Common myeloid progenitor, CD34-positive (primary cell): ENCODE results near the gene ARHGEF7.

ENCODE experiments used
- CTCF ChIA-PET: fragments of 350-600 bp; sonication (Branson Sonifier 250); formaldehyde crosslinking; loops from one replicate; lab custom pipeline; 2021; ENCODE audit warnings: antibody characterized with exemption; lab: Charles Lee
- POLR2A ChIA-PET: fragments of 350-600 bp; sonication (Branson Sonifier 250); formaldehyde crosslinking; loops from one replicate; lab custom pipeline; 2021; ENCODE audit warnings: antibody characterized with exemption; lab: Charles Lee
- DNase-seq, 3 donors: peaks; one replicate each; pipeline versions ENCODE4 v3.0.0 to v3.0.0-alpha.2; 2013
- H3K27ac ChIP-seq, 2 experiments: 1 replicate in 1 of 2; 2 replicates in 1 of 2; pipeline ENCODE4 v1.7.0; 2013; ENCODE audit warnings: inconsistent platforms in 2 of 2, low read length in 2 of 2, mild to moderate bottlenecking in 2 of 2, low read depth in 1 of 2, moderate library complexity in 1 of 2; ENCODE audit not compliant: severe bottlenecking in 2 of 2, insufficient read depth in 1 of 2, poor library complexity in 1 of 2
- H3K27me3 ChIP-seq, 5 experiments: replicated peaks in 2 of 5; 1 replicate in 3 of 5; 2 replicates in 2 of 5; pipeline versions ENCODE4 v1.6.1 to v1.7.0; 2013; ENCODE audit warnings: low read length in 4 of 5, mild to moderate bottlenecking in 2 of 5, moderate library complexity in 2 of 5, inconsistent platforms in 1 of 5; ENCODE audit not compliant: insufficient read depth in 5 of 5, control insufficient read depth in 4 of 5
- H3K36me3 ChIP-seq, 4 experiments: 1 replicate in 2 of 4; 2 replicates in 2 of 4; pipeline versions ENCODE4 v1.6.1 to v1.7.0; 2013; ENCODE audit warnings: low read length in 3 of 4, control low read depth in 1 of 4, mild to moderate bottlenecking in 1 of 4; ENCODE audit not compliant: control insufficient read depth in 4 of 4, insufficient read depth in 4 of 4
- H3K4me1 ChIP-seq, 4 experiments: 1 replicate in 3 of 4; 2 replicates in 1 of 4; pipeline versions ENCODE4 v1.6.1 to v1.7.1; 2013; ENCODE audit warnings: low read length in 3 of 4, mild to moderate bottlenecking in 3 of 4, control low read depth in 1 of 4, inconsistent platforms in 1 of 4, moderate library complexity in 1 of 4; ENCODE audit not compliant: control insufficient read depth in 4 of 4, insufficient read depth in 4 of 4; ENCODE audit errors: control extremely low read depth in 1 of 4
- H3K4me3 ChIP-seq, 7 experiments: 1 replicate in 4 of 7; 2 replicates in 3 of 7; pipeline versions ENCODE4 v1.5.1 to v1.7.0; 2013; ENCODE audit warnings: mild to moderate bottlenecking in 7 of 7, low read length in 6 of 7, moderate library complexity in 6 of 7, inconsistent platforms in 2 of 7, low read depth in 2 of 7, control low read depth in 1 of 7; ENCODE audit not compliant: insufficient read depth in 4 of 7, control insufficient read depth in 1 of 7; ENCODE audit errors: extremely low read depth in 1 of 7
- H3K9me3 ChIP-seq, 5 experiments: 1 replicate in 4 of 5; 2 replicates in 1 of 5; pipeline versions ENCODE4 v1.6.1 to v1.7.1; 2013; ENCODE audit warnings: low read length in 4 of 5, mild to moderate bottlenecking in 2 of 5, inconsistent platforms in 1 of 5, low read depth in 1 of 5, moderate library complexity in 1 of 5; ENCODE audit not compliant: control insufficient read depth in 4 of 5, insufficient read depth in 2 of 5; ENCODE audit errors: control extremely low read depth in 1 of 5
- WGBS: methylation state at CpG from one replicate; pipeline ENCODE4 v1.1.5; 2013; ENCODE audit not compliant: insufficient coverage; 5-methylcytosine and 5-hydroxymethylcytosine counted together

Gene ARHGEF7

GRCh38 chr13:111270126-111270525, 155.0 kb downstream of the ARHGEF7 start:
- Histone ChIP-seq H3K4me3 (no peak overlapping the region), H3K27ac (no peak overlapping the region), H3K9me3 (no peaks in the 10 kb centered on the region), H3K4me1 (no peaks in the 10 kb centered on the region), H3K36me3 (peaks cover 12 to 84% (median 47%) of the 10 kb centered on the region in 4 experiments), H3K27me3 (no peaks in the 10 kb centered on the region)
- no peak for DNase-seq
- CTCF ChIA-PET, result no interaction called here
- POLR2A ChIA-PET, result interaction anchor here (0.6 kb wide), 1 partner anchor 11 kb away, joined by 3 read pairs; no protein-coding TSS in a partner anchor
- 100% methylated on average over 3 of the region's 5 CpGs for WGBS

DNA sequence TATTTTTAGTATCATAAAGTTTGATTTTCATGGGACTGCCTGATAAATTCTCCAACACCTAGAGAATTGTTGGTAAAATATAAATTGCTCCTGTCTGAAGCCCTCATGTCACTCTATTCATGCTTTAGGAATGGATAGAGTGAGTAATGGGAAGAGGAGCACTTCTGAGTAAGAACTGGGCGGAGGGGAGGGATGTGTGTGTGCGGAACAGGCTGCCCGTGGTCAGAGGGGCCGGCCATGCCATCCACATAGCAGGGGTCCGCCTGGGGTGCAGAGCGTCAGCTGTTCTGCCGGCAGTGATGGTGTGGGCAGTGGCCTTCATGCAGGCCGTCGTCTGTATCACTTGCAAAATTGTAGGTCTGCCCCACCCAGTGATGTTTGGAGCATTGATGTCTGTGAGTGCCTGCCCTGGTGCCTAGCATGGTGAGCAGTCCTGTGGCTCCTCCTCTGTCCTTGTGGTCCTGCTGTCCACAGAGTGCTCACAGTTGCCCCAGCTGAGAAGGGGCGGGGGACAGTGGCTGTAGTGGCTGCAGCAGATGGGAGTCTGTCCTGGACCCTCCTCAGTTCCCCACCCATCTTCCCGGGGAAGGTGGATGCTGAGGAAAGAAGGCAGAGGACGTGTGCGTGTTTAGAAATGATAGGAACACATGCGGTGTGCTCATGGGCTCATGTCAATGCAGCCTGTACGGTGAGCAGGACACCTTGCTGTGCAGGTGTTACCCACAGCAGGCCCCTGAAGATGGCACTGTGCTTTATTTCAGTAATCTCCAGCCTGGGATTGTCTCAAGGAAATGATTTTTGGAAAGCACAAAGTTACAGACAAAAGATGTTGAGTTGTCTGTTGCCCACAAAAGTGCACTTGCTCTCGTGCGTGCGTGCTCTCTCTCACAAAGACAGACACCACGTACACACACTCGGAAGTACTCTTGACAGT, 155.9 kb downstream of the ARHGEF7 start:
- Histone ChIP-seq H3K4me3 (no peak overlapping the region), H3K27ac (no peak overlapping the region), H3K4me1 (no peaks in the 10 kb centered on the region), H3K36me3 (peaks cover 13 to 84% (median 49%) of the 10 kb centered on the region in 4 experiments), H3K27me3 (no peaks in the 10 kb centered on the region), H3K9me3 (no peaks in the 10 kb centered on the region)
- POLR2A ChIA-PET, result no interaction called here
- WGBS, result 100% methylated on average over 7 of the region's 20 CpGs
- CTCF ChIA-PET, result no interaction called here
- DNase-seq, result no peak

- no peaks in the 10 kb centered on the region for H3K9me3 ChIP-seq
- 100% methylated on average over 6 of the region's 7 CpGs for WGBS
- no peak overlapping the region for H3K27ac ChIP-seq
- CTCF ChIA-PET, result no interaction called here
- POLR2A ChIA-PET, result no interaction called here
- no peak for DNase-seq
- H3K4me3 ChIP-seq, result no peak overlapping the region
- H3K27me3 ChIP-seq, result no peaks in the 10 kb centered on the region
- H3K4me1 ChIP-seq, result no peaks in the 10 kb centered on the region
- H3K36me3 ChIP-seq, result peaks cover 13 to 82% (median 50%) of the 10 kb centered on the region in 4 experiments
Measured at GRCh38 chr13:111272117-111272516, 157.0 kb downstream of the ARHGEF7 start.

DNA sequence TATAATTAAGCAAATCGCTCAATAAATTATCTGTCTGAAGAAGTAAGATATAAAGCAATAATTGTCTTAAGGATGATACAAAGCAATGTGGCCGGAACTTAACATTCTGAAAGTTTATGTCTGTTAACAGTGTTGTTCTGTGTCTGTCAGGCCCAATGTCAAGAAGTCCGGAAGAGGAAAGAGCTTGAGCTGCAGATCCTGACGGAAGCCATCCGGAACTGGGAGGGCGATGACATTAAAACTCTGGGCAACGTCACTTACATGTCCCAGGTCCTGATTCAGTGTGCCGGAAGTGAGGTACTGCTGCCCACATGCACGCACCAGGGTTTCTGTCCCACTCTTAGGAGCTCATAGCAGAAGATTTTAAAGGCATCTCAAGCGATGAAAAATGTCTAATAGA, 160.3 kb downstream of the ARHGEF7 start:
- no peaks in the 10 kb centered on the region for H3K4me1 ChIP-seq
- no peak overlapping the region for H3K27ac ChIP-seq
- DNase-seq, result no peak
- H3K27me3 ChIP-seq, result no peaks in the 10 kb centered on the region
- CTCF ChIA-PET, result interaction anchor here (0.6 kb wide), 1 partner anchor 312 kb away, joined by 3 read pairs; no protein-coding TSS in a partner anchor
- H3K4me3 ChIP-seq, result no peak overlapping the region
- POLR2A ChIA-PET, result no interaction called here
- H3K9me3 ChIP-seq, result no peaks in the 10 kb centered on the region
- peaks cover 18 to 84% (median 42%) of the 10 kb centered on the region in 4 experiments for H3K36me3 ChIP-seq
- 97% methylated on average over 9 of the region's 10 CpGs for WGBS

DNA sequence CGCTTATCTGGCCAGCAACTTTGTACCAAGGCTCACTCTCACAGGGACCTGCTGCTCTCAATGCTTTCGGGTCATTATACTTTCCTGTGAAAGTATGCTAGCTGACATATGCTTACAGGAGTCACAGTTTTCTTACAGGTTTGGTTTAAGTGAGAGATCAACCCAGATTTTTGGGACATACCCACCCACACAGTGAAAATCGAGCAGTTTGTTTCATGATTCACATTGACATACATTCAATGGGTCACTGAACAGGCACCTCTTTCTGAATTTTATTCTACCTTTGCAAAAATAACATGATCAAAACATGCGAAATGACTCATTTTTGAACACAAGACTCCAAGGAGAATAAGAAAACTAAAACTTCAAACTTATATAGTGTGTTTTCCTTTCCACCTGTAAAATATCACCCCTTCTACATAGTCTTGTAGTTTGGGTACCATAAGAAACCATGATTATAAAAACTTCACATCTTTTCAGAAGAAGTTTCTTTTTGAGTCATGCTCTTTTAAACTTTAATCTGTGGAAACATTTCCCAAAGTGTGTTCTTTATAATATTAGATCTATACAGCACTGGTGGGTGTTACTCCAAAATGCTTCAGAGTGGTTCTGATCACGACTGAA, 161.0 kb downstream of the ARHGEF7 start:
- Histone ChIP-seq H3K9me3 (no peaks in the 10 kb centered on the region), H3K36me3 (peaks cover 21 to 84% (median 40%) of the 10 kb centered on the region in 4 experiments), H3K4me1 (no peaks in the 10 kb centered on the region), H3K4me3 (no peak overlapping the region), H3K27ac (no peak overlapping the region), H3K27me3 (no peaks in the 10 kb centered on the region)
- 95% methylated on average over 4 of the region's 5 CpGs for WGBS
- no peak for DNase-seq
- ChIA-PET CTCF (interaction anchor here (0.6 kb wide), 1 partner anchor 312 kb away, joined by 3 read pairs; no protein-coding TSS in a partner anchor), POLR2A (no interaction called here)

GRCh38 chr13:111278258-111278657, 163.1 kb downstream of the ARHGEF7 start:
- Histone ChIP-seq H3K9me3 (no peaks in the 10 kb centered on the region), H3K4me3 (no peak overlapping the region), H3K4me1 (peaks cover 0 to 11% (median 0%) of the 10 kb centered on the region in 4 experiments), H3K27me3 (no peaks in the 10 kb centered on the region), H3K36me3 (peaks cover 18 to 88% (median 49%) of the 10 kb centered on the region in 4 experiments), H3K27ac (no peak overlapping the region)
- no peak for DNase-seq
- ChIA-PET POLR2A (no interaction called here), CTCF (no interaction called here)
- 100% methylated on average over 9 of the region's 10 CpGs for WGBS
